Activated CD4-positive, CD25-positive, alpha-beta regulatory T cell (primary cell): ENCODE results near the gene BSG.
"Not testable (repeated sequence)": the region's sequence is repeated elsewhere in the genome, so short reads cannot be mapped to it uniquely, and the experiment has no call there.

Experiments
- DNase-seq, 4 experiments: peaks; one replicate each; lab custom pipeline; 2025; lab: John Stamatoyannopoulos, UW

Gene BSG

DNA sequence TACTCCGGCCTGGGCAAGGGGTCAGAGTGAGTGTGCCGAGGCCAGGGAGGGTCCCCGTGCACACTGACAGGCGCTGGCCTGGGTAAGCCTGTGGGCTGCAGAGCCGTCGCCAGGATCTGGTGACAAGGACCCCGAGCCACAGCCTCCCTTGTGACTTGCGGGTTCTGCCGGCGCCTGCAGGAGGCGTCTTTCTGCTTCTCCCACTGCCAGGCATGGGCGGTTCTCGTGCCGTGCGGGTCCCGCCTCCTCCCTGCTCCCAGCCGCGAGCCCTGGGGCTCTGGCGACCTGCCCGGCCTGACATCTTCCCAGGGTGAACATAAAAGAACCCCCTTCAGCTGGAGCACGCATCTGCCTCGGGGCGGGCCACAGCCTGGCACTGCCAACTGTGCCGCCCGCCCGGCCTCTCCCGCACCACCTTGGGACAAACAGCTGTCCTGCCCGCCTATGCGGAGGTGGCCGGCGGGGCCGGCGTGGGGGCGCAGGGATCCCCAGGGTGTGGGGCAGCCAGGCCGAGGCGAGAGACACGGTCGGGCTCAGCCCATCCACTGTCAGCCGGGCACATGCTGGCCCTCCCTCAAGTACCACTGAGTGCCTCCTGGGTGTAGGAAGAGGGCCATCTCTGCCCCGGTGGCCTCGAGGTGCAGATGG, 15.8 kb downstream of the BSG start:
- DNase-seq: peak in 1 of 4 experiments; percentile 22

DNA sequence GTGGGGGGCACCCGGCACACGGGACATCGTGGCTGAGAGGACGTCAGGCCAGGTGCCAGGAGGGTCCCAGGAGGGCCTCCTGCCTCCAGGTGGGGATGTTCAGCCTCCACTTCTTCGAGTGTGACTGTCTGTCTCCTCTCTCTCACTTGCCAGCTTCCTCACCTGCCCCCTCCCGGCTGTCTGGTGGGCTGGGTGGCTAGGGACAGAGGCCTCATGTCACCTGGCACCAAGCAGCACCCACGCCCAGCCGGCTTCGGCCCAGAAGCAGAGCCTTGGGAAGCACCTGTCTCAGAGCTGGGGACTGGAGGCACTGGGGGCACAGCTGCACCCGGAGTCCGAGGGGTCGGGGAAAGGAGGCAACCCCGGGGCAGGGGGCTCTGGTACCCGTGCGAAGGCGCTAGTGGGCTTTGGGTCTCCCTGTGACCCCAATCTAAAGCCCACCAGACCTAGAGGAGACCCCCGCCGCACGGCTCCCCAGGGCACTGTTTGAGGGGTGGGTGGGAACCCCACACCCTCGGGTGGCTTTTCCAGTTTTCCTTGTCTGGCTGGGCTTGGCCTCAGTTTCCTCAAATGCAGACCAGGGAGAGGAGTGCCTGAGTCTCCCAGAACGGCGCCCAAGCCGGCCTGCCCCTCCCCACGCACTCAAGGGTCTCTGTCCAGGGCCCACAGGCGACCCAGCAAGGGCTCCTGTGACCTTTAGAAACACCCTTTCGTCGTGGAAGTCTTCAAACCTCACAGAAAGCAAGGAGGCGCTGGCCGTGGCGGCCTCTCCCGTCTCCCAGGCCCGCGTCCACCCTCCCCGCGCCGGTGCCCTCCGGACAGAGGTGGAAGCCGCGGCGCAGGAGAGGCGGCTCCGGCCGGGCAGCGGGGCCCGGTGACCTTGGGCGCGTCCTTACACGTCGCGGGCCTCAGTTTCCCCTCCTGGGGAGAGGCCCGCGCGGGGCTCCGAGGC, 16.6 kb downstream of the BSG start:
- no peak for DNase-seq

DNA sequence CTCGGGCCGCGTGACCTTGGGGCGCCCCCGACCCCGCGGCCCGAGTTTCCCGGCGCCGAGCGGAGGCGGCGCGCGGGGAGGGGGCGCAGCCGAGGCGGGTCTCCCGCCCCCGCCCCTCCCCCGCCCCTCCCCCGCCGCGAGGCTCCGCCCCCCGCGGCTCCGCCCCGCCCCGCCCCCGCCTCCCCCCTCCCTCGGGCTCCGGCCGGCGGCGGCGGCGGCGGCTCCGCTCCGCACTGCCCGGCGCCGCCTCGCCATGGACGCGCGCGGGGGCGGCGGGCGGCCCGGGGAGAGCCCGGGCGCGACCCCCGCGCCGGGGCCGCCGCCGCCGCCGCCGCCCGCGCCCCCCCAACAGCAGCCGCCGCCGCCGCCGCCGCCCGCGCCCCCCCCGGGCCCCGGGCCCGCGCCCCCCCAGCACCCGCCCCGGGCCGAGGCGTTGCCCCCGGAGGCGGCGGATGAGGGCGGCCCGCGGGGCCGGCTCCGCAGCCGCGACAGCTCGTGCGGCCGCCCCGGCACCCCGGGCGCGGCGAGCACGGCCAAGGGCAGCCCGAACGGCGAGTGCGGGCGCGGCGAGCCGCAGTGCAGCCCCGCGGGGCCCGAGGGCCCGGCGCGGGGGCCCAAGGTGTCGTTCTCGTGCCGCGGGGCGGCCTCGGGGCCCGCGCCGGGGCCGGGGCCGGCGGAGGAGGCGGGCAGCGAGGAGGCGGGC, 17.4 kb downstream of the BSG start, which contains the start of gene HCN2:
HCN2 (plus strand) TSS at position 189 of the 703 bp plus-strand sequence; CDS start at position 254, 65 bp downstream.
- no peak for DNase-seq

DNA sequence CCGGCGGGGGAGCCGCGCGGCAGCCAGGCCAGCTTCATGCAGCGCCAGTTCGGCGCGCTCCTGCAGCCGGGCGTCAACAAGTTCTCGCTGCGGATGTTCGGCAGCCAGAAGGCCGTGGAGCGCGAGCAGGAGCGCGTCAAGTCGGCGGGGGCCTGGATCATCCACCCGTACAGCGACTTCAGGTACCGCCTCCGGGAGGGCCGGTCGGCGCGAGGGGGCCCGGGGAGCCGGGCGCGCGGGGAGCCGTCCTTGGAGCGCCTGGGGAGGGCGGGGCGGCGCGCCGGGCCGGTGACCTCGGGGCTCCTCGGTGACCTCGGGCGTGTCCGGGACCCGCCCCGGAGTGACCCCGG, 18.0 kb downstream of the BSG start:
- DNase-seq: no peak

DNA sequence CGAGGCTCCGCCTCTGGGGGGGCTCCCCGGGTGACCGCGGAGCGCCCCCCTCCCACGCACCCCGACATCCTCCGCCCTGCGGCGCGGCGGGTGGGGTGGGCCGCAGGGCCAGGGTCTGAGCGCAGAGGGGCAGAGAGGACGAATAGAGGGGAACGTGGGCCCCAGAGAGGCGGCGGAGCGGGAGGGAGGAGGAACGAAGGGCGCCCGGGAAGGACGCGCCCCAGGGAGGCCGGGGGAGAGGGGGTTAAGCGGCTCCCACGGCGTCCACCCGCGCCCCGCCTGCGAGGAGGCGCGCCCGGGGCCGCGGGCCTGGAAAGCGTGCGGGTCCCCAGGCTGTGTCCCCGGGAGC, 18.3 kb downstream of the BSG start:
- DNase-seq: no peak

DNA sequence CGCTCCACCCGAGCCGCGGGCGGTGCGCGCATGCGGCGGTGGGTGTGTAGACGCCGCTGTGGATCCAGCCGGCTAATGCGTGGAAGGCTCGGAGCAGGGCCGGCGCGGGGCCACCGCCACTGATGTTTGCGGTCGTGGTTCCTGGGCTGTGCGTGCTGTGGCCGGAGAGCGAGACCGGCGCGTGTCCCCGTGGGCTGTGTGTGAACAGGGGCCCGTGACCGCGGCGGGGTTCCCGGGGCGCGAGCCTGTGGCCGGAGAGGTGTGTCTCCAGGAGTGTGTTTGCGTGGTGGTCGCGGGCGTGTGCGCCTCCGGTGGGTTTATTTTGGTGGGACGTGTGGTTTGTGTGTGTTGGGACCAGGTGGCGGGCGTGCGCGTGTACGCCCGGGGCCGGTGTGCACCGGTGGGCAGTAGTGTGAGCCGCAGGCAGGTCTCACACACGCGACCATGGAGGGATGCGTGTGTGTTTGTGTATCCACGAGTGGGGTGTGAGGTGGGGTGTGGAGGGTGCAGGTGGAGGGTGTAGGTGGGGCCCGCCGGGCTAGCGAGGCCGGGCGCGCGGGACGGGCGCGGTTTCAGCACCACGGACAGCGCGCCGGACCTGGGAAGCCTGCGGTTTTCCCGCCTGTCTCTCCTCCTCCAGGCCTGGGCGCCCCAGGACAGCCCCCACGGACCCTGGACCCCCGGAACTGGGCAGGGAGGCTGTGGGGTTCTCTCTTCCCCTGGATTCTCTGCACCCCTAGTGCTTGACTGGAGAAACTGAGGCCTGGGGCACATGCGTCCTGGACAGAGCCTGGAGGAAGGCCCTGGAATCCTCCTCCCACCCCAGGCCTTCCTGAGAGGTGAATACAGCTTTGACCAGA, 18.9 kb downstream of the BSG start:
- DNase-seq: no peak

DNA sequence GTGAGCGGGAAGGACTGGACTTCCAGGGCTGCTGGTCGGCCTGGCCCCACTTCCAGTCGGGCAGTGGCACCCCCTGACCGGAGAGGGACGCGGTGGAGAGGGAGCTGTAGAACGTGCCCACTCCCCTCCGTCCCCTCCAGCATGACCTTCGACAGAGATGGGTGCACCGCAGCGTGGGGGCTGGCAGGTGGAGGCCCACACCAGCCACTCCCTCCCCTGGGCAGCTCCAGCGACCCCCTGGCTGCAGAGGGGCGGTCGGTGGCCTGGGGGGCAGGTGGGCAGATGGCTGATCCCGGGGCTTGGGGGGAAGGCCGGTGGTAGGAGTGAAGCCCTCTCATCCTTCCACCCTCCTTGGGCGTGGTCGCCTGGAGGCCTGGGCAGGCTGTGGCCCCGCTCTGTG, 19.7 kb downstream of the BSG start:
- DNase-seq: no peak

DNA sequence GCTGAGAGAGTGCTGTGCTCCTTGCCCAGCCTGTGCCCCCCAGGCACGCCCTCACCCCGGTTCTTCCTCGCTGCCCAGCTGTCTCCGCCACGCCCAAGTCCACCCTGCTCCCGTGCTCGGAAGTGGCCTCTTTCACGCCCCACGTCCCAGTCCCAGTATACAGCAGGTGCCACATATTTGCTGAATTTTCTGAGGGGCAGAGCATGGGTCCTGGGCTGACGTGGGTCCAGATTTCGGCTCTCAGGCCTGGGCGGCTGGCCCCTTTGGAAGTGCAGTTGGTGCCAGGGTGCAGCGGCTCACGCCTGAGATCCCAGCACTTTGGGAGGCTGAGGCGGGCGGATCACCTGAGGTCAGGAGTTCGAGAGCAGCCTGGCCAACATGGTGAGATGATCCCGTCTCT, 20.7 kb downstream of the BSG start:
- DNase-seq: no peak

DNA sequence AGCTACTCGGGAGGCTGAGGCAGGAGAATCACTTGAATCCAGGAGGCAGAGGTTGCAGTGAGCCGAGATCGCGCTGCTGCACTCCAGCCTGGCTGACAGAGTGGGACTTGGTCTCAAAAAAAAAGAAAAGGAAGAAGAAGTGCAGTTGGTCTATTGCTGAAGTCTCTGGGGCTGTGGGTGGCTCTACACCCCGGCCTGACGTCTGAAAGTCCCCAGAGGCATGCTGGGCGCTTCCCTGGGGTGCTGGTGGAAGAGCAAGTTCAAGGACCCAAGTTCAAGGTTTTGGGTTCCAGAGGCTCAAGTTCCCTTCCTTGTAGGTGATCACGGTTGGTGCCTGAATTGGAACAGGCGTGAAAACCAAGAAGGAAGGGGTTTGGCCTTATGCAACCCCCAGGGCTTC, 21.1 kb downstream of the BSG start:
- no peak for DNase-seq

DNA sequence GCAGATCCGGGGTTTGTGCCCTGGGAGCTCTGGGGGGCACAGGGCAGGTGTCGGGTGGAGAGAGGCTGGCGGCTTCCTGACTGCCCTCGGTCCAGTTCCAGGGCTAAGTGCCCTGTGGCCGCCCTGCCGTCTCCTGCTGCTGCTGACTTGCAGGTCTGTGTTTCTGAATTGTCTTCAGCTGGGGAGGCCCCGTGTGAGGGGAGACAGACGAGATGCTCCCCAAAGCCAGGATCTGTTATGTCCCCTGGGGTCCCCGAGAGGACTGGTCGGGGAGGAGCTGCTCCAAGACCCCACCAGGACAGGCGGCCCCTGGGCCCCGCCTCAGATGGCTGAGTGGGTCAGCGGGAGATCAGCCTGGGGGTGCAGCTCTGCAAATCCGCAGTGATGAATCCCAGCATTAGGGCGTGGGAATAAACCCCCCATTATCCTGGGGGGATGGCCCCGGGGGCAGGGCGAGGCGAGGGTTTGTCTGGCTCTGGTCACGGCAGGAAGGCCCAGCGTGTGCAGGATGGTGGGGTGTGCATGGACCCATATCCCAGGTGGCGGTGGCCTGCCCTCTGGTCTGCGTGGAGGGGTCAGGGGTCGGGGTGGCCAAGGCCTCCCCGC, 22.0 kb downstream of the BSG start:
- no peak for DNase-seq

DNA sequence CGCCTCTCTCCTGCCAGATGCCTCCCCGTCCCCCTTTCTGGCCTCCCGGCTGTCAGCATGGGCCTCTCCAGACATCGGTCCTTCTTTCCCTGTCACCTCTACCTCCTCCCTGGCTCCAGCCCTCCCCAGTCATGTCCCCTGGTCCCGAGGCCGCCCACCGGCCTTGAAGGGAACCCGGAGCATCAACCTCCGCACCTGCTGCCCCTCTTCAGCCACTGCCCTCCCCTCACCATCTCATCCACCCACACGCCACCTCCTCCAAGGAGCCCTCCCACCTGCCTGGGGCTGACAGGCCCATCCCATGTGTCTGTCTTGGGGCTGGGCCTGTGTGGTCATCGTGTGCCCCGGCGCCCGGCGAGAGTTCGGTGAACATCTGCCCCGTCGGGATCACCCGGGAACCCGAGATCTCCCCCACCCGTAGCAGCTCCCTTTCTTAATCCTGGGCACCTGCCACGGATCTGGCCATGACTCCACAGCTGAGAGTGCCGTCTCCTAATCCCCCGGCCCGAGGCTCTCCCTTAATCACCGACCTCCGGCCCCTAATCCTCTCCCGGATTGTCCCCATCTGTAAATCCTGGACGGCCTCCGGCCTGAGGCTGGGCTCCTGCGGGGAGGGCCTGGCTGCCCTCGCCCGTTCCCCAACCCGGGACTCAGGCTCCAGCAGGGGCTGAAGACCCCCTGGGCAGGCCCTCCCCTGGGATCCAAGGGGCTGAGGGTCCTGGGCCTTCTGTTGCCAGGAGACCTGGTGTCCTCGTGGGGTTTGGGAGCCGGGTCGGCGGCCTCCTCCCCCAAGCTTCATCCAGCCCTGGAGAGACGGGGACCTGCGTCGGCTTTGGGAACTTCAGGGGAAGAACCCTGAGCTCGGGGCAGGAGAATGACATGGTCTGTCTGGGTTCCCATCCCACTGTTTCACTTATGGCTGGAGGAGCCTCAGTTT, 23.2 kb downstream of the BSG start:
- DNase-seq: no peak

DNA sequence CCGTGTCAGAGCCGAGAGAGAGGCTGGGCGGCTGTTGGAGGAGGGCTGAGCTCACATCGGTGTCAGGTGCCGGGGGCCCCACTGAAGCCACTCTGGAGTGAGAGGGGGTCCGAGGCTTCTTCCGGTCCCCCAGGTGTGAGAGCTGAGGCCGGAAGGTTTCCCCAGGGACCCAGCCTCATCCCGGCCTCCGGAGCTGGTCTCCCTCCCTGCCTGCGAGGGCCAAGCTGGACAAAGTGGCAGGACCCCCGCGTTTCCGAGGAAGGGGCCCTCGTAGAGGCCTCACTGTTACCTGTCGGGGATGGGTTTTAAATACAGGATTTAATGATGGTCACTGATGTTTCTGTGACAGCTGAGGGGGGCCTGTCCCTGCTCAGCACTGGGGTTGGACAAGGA, 23.9 kb downstream of the BSG start:
- DNase-seq: no peak

DNA sequence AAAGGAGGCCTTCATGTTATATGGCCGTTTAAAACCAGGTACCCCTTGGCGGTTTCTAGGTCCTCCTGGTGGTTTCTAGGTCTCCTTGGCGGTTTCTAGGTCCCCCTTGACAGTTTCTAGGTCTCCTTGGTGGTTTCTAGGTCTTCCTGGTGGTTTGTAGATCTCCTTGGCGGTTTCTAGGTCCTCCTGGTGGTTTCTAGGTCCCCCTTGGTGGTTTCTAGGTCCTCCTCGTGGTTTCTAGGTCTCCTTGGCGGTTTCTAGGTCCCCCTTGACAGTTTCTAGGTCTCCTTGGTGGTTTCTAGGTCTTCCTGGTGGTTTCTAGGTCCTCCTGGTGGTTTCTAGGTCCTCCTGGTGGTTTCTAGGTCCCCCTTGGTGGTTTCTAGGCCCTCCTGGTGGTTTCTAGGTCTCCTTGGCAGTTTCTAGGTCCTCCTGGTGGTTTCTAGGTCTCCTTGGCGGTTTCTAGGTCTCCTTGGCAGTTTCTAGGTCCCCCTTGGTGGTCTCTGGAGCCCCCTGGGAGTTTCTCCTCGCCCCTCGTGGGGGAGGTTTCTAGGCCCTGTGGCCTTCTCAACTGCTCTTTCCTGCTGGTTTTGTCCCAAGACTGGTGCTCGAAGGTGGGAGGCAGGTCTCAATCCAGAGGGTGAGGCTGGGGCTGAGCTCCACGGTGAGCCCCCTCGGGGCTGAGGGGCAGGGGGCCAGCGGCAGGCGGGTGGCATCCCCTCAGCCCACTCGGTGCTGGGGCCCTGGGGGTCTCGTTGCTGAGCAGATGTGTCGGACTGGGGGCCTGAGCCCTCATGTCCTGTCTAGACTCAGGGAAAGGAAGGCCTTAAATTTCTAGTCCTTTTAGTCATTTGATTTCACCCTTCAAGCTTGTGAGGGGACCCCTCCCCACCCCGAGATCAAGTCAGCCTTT, 25.3 kb downstream of the BSG start:
- no peak for DNase-seq

DNA sequence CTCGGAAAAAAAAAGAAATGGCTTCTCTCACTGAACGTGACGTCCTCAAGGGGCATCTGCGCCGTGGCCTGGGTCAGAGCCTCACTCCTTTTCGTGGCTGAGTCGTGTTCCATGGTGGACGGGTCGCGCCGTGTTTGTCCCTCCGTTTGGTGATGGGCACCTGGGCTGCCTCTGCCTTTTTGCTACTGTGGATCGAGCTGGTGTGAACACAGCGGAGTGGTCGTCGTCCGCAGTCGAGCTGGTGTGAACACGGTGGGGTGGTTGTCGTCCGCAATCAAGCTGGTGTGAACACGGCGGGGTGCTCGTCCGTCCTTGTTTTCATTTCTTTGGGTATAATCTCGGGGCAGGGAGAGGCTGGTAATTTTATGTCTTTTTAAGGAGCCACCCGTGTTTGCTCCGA, 28.9 kb downstream of the BSG start:
- DNase-seq: no peak

DNA sequence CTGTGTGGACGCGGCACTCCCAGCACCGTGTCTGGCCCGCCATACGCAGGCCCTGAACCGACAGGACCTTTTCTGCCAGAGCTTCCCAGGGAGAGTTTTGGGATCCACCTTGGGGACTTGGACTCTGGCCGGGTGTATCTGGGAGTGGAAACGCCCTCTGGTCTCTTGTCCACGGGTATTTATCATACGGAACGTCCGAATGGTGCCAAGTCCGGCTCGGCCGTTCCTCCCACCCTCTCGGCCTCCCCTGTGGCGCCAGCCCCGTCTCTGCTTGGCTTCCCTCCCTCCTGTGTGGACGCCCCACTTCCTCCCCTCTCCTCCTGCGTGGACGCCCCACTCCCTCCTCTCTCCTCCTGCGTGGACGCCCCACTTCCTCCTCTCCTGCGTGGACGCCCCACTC, 29.4 kb downstream of the BSG start:
- no peak for DNase-seq

DNA sequence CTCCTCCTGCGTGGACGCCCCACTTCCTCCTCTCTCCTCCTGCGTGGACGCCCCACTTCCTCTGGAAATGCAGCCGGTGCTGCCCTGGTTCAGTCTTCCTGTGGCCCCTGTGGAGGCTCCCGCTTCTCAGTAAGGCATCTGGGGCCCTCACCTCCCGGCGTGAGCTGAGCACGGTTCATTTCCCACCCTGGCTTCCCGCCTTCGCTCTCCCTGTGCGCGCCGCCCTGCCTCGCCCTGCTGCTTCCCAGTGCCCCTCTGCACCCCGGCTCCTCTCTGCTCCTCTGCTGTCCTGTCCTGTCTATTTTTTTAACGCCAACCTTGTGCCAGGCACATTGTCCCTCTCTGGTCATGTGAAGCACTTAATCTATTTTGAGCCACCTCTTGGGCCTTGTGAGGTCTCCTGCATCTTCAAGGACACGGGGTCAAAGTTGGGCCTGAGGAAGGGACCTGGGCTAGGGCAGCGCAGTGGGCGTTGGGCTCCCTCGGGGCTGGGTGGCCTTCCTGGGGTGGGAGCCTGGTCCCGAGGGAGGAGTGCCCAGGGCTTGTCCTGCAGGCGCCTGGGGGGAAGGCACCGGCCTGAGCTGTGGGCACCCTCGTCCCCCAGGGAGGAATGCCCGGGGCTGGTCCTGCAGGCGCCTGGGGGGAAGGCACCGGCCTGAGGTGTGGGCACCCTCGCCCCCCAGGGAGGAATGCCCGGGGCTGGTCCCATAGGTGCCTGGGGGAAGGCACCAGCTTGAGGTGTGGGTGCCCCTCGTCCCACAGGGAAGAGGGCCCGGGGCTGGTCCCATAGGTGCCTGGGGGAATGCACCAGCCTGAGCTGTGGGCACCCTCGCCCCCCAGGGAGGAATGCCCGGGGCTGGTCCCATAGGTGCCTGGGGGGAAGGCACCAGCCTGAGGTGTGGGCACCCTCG, 30.2 kb downstream of the BSG start:
- no peak for DNase-seq

DNA sequence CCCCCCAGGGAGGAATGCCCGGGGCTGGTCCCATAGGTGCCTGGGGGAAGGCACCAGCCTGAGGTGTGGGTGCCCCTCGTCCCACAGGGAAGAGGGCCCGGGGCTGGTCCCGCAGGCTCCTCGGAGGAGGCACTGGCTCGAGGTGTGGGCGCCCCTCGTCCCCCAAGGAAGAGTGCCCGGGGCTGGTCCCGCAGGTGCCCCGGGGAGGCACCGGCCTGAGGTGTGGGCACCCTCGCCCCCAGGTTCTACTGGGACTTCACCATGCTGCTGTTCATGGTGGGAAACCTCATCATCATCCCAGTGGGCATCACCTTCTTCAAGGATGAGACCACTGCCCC, 30.9 kb downstream of the BSG start:
- not testable (repeated sequence) for DNase-seq

DNA sequence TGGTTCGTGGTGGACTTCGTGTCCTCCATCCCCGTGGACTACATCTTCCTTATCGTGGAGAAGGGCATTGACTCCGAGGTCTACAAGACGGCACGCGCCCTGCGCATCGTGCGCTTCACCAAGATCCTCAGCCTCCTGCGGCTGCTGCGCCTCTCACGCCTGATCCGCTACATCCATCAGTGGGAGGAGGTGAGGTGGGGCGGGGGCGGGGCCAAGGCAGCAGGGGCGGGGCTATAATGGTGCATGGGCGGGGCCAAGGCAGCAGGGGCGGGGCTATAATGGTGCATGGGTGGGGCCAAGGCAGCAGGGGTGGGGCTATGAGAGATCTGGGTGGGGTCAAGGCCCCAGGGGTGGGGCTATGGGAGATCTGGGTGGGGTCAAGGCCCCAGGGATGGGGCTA, 31.4 kb downstream of the BSG start:
- not testable (repeated sequence) for DNase-seq
